HTERT RPE-1 (cell line): Measurements from ENCODE around the gene HK3.

Experiments
- in situ Hi-C: fragments of 300-500 bp; cut with MboI; formaldehyde crosslinking; loops from 4 replicates; pipeline ENCODE4 v1.14.3; 2020; ENCODE audit warnings: low sequenced_read_pairs

HK3 gene, protein sequence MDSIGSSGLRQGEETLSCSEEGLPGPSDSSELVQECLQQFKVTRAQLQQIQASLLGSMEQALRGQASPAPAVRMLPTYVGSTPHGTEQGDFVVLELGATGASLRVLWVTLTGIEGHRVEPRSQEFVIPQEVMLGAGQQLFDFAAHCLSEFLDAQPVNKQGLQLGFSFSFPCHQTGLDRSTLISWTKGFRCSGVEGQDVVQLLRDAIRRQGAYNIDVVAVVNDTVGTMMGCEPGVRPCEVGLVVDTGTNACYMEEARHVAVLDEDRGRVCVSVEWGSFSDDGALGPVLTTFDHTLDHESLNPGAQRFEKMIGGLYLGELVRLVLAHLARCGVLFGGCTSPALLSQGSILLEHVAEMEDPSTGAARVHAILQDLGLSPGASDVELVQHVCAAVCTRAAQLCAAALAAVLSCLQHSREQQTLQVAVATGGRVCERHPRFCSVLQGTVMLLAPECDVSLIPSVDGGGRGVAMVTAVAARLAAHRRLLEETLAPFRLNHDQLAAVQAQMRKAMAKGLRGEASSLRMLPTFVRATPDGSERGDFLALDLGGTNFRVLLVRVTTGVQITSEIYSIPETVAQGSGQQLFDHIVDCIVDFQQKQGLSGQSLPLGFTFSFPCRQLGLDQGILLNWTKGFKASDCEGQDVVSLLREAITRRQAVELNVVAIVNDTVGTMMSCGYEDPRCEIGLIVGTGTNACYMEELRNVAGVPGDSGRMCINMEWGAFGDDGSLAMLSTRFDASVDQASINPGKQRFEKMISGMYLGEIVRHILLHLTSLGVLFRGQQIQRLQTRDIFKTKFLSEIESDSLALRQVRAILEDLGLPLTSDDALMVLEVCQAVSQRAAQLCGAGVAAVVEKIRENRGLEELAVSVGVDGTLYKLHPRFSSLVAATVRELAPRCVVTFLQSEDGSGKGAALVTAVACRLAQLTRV

DNA sequence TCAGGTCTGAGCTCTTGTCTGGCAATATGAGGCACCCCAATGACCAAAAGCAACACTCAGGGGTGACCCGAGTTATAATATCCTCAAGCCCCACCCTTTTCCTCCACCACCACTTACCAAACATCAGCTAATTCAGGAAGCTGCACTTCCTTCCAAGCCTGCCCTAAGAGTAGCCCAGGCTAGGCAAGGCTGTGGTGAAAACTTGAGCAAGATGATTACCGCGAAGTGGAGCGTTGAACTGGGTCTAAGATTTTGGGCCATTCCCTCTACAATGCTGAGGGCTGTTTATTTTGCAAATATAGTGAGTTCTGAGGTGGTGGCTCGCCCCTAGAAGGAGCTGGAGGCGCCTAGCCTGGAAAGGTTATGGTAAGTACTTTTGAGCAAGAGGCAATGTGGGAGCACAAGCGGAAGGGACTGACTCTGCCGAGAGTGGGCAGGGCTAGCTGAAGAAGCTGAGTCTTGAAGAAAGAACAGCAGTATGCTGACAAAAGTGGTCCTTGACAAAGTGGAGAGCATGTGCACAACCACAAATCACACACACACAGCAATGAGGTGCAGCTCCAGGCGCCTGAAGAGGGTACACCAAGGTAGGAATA lies at the start of gene HK3:
TSS of gene HK3 (minus strand) at position 51 of the 596 bp plus-strand sequence. CDS start 3,187 bp downstream, outside the sequence.
- in situ Hi-C loops = no loop called here

DNA sequence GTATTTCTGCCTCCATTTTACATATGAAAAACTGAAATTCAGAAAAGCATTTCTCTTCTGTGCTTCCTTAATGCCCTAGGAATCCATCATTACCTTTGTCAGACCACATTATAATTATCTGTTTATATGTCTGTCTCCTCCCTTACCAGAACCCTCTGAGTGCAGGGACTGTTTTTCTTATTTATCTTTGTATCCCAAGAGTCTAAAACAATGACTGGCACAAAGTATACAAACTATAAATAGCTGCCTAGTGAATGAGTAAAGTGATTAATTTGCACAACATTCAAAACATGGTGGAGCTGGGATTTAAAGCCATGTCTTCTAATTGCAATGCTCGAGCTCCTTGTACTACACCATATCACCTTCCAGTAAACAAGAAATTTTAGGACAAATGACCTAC lies 49.3 kb upstream of the HK3 start:
- in situ Hi-C loops = no loop called here

DNA sequence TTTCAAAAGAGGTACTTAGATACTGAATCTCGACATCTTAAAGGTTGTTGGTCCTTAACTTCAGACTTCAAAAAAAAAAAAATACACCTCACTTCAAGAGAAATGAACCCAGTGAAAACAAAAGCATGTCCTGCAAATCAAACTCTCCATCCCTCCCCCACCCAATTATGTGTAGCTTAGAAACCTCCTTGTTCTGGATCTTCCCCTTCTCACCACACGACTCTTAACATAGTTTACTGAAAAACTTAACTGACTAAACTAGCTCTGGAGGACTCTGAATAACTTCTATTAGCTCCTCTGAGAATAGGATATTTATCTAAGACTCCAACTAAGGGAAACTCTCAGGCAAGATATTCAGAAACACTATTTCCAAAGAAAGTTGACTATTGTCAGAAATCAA lies 48.7 kb upstream of the HK3 start:
- in situ Hi-C loops = no loop called here

DNA sequence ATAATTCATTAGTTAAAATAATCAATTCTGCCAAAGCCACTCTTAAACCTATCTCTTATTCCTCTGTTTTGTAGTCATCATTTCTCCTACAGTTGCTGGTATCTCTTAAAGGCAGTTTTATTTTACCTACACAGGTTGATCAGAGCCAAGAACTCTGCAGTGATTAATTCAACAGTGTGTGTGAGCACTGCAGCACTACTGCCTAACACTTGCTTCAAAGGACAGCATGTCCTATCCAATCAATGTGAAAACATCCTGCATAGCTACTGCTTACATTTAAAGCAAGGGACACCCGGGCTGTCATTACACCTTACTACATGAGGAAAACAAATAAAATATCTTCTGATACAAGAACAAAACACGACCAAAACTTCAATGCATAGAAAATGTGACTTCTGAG lies 45.1 kb upstream of the HK3 start:
- in situ Hi-C loops = no loop called here

DNA sequence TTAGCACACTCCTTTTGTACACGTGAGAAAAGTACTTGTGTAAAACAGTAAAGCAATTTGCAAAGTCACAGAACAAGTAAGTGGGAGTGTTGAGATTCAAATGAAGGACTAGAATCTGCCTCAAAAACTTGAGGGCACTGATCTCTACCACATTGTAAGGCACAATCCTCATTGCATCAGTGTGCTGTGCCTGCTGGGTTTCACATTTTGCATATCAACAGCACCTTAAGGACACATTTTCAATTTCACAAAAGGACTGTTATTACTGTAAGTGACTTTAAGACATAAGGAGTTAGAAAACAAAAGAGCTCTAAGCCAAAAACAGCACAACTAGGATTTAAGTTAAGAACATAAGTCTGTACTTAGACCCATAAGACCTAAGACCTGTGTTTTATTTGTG lies 44.7 kb upstream of the HK3 start:
- in situ Hi-C loops = no loop called here

DNA sequence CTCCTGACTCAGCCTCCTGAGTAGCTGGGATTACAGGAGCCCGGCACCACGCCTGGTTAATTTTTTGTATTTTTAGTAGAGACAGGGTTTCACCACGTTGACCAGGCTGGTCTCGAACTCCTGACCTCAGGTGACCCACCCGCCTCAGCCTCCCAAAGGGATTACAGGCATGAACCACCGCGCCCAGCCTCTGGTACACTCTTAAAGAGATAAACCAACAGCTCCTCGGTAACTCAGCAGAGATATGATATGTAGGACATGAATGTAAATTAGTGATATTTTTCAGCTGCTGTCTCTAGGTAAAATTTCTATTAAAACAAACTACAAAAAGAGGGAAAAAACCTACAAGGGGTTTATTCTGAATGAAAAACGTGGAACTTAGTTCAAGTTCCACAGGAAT lies 42.8 kb upstream of the HK3 start:
- in situ Hi-C loops = no loop called here

DNA sequence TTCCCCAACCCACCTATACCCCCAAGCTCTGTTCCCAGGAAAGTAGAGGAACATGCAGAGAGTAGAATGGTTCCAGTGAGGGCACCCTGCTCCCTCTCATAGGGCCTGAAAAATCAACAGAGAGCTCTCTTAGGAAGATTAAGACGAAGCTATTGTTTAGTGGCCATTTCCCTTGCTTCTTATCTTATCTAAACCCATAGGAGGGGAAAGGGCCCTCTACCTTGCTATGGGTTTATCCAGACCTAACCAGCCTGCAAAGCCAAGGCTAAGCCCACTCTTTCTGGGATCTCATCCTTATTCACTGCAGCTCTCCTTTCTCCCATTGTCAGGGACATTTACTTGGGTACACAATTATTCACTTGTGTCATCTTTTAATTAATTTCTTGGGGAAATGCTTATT lies 39.3 kb upstream of the HK3 start:
- in situ Hi-C loops = no loop called here

DNA sequence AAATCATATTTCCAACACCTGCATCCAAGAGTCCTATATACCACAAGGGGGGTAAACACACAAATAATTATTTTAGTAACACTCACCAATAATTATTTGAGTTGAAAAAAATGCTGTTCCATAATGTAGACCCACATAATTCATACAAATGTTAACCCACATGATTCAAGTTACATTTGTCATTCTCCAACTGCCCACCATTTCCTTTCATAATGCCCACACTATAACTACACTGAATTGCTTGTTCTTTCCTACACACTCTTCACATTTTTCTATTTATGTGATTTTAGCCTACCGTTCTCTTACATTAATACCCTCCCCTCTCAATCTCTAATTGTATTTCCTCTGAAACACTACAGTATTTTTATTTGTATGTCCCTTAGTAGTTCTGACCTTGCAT lies 35.9 kb upstream of the HK3 start:
- in situ Hi-C loops = no loop called here

DNA sequence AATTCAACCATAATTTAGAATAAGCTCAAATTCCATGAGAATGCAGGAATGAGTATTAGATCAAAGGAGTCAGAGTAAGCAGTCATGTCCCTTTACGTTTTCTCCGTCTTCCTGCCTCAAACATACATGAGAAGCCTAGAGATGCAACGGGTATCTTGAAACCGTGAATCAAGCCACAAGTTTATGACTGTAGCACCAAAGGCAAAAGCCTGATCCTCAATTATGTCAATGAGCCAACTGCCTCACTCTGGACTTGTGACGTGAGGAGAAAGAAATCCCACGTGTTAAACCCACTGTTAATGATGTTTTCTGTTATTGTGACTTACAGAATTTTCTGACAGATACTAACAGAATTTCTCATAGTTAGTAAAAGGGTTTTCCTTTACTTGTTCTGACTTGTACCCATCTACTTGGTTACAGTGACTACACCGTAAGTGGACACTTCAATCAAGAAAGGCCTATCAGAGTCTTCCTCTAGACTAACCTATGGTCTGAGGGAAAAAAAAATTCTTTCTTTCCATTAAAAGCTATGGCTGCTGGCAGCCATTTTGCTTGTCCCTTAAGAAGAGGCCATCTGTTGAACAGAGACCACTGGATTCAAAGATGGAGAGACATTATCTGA lies 35.3 kb upstream of the HK3 start:
- in situ Hi-C loops = no loop called here

DNA sequence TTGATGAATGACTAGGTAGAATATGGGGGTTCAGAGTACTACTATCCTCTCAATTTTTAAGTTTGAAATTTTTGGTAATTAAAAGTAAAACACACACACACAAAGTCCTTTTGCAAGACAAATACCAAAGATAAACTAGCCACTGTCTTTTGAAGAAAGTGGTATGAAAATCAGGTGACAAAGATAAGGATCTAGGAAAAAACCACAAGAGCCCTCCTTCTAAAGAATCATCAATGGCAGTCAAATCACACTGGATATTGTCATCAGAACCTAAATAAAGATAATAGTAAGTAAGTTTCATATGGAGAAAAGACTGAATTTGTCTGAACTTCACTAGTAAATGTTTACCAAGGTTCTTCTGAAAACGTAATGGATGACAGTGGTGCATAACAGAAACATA lies 30.5 kb upstream of the HK3 start:
- in situ Hi-C loops = no loop called here

DNA sequence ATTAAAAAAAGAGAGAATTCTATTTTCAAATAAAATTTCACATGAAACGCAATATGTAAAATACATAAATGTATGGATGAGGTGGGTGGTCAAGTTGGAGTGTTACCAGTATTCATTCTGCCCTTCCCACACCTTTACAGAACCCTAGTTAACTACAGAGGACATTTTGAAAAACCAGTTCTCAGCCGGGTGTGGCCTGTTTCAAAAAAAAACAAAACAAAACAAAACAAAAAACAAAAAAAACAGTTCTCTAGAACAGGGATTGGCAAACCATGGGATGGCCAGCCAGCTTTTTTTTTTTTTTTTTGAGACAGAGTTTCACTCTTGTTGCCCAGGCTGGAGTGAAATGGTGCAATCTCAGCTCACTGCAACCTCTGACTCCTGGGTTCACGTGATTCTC lies 28.4 kb upstream of the HK3 start:
- in situ Hi-C loops = no loop called here

DNA sequence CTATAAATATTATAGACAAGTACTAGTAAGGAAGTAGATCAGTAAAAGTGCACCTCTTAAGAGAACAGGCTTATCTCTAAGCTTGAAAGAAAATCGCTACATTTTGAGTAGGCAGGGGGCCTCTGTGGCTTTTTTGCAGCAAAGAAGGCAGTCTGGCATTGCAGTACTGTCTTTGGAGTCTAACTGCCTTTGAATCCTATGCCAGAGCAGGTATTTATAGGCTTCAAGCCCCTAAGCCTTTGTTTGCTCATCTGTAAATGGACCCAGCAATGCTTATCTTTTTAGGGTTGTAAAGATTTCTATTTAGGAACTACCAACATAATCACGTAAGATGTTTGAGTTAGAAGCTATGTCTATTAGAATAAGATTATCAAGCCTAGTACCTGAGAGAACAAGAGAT lies 23.7 kb upstream of the HK3 start:
- in situ Hi-C loops = no loop called here

DNA sequence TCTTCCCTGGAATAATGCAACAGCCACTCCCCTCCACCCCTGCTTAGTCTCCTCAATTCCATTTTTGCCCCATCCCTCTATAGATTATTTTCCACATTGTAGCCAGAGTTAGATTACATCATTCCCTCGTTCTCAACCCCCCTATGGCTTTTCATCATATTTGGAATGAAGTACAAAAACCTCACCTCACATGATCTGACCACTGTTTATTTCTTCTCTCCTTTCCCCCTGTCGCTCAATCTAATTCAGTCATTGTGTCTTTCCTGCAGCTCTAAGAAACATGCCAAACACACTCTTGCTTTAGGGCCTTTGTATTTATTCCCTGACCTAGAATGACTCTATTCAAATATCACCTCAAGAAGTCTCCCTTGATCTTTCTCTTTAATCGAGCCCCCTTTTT lies 22.6 kb upstream of the HK3 start:
- in situ Hi-C loops = no loop called here

DNA sequence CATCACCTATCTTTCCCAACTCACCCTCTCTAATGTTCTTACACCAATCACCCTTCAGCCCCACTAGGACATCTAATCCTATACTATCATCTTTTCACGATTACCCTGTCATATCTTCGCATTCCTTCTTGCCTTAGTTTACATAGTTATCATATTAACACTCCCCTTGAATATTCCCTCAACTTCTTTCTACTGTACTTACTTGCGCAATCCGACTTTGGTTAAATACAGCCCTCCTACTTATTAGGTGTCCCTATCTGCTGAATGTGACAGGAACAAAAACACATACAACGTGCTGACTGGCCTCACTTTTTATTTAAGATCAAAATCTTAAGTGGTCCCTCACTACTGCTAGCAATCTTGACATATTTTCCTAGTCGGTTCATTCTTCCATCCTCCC lies 19.5 kb upstream of the HK3 start:
- in situ Hi-C loops = no loop called here

DNA sequence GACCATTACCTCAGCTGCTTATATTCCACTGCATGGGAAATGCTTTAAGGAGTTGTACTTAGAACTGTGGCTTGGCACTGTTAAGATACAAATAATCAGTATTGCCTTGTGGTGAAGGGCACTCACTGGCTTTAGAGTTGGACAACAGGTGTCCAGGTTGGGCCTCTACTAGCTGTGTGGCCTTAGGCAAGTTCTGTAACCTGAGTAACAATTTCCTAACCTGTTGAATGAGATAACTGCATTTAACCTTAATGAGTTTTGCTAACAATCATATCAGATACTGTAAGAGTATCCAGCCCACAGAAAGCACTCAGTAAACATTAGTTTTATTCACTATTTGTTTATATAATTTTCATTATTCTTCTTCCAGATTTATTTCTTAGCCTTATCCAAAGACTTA lies 17.2 kb upstream of the HK3 start:
- in situ Hi-C loops = no loop called here

DNA sequence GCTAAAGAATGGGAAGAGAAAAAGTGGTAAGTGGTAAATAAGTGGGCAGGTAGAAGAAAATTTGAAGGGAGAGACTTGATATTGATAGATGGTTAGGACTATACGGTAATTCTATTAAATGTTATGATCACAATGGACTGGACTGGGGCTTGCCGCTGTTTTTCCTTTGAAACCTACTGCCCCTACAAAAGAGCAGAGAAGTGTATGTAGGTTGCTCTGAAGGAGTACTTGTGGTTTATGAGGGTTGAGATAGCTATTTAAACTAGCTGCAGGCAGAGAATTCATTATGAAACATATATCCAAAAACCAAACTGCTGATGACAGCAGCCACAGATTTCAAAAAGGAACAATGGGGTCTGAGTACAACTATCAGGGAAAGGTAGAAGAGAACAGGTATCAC lies 16.8 kb upstream of the HK3 start:
- in situ Hi-C loops = no loop called here

DNA sequence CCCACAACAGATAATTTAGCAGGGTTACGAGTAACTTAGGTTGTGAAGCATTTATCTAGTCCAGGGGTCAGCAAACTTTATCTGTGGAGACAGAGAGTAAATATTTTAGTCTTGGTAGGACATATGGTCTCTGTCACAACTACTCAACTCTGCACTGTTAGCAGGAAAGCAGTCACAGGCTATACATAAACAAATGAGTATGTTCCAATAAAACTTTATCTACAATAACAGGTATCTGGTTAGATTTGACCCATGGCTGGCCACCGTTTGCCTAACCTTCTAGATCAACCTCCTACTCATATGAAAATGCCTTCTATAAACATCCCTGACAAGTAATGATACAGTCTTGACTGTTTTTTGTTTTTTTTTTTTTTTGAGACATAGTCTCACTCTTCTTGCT lies 13.0 kb upstream of the HK3 start:
- in situ Hi-C loops = no loop called here

DNA sequence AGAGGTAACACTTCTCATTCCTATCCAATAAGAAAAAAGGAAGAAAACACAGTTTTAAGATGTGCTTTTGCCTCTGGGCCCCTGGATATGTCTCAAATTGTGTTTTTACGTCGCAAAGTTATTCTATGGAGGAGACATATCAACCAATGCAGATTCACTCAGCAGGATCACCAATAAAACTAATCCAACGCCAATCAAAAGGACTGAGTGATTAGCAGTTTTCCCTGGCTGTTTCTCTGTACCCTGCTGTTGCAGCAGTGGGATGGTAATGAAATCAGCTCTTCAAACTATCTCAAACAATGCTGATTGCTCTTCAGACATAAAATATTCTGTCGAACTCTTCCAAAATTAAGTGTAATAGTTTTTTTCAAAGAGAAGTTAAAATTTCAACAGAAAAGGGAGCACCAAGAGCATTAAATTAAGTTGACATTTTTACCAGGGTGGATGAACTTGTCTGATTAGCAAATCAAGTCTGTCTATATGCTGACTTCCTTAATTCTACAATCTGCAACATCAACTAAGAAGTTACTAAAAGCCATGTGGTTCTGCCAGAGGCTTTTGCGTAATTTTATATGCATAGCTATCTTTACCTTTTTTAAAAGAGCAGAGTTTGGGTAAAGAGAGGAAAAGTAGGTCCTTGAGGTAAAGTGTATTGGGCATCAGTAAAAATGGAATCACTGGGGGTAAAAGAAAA lies 9.7 kb upstream of the HK3 start:
- in situ Hi-C loops = no loop called here

DNA sequence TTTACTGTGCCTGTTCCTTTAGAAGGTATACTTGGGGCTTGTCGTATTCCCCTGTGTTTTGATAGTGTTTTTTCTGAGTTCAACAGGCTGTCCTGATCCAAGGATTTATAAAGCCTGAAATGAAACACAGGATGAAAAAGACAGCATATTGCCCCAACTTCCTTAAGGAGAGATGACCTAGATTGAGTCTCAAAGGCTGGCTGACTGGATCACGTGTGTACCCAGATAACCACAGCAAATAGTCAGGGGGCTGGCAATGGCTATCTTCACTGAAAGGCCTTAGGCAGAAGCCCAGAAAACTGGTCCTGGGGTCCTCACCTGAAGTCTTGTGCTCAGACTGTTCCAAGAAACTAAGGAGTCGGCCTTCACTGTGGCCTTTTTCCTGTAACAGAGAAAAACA lies 7.7 kb upstream of the HK3 start:
- in situ Hi-C loops = no loop called here

DNA sequence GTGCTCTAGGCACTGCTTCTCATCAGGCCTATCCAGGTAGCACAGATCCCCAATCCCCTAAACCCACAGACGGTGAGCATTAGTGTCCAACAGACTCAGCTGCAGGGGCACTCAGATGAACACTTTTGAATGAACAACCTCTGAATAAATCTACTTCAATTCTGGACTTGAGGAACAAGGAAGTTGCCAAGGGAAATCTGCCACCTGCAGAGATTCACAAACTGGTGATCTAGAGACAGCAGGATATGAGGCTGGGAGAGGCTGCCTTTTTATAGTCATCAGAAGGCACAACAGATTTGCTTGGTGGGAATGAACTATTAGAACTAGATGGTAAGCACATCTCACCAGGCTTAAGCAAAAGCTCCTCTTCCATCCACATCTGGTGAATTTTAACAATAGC lies 7.0 kb upstream of the HK3 start:
- in situ Hi-C loops = no loop called here

DNA sequence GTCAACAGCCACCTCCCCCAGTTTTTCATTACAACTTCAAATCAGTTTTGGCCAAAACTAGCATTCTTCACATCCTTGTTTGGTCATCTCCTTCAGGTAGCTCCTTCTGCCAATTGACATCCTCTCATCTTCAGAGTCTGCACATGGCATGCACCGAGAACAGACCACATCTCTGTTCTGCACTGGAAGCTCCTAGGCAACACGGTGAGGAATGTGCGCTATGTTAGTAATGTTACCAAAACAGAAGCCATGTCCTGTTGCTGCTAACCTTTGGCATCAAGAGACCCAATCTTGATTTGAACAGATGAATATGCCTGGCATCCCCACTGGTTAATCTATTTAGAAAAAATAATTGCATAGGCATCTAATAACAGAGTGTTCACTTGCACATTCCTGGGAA lies 5.1 kb upstream of the HK3 start:
- in situ Hi-C loops = no loop called here
